Epithelial cell of prostate (primary cell): Measurements from ENCODE around the gene ADORA1.

Source experiments
- DNase-seq: peaks from one replicate; pipeline ENCODE4 v3.0.0-alpha.2; 2011; ENCODE audit warnings: low read depth, low spot score
- H3K27ac ChIP-seq: fragments of 450-650 bp; 2 replicates; pipeline ENCODE4 v1.5.1; 2017; ENCODE audit warnings: mild to moderate bottlenecking

ADORA1 gene

DNA sequence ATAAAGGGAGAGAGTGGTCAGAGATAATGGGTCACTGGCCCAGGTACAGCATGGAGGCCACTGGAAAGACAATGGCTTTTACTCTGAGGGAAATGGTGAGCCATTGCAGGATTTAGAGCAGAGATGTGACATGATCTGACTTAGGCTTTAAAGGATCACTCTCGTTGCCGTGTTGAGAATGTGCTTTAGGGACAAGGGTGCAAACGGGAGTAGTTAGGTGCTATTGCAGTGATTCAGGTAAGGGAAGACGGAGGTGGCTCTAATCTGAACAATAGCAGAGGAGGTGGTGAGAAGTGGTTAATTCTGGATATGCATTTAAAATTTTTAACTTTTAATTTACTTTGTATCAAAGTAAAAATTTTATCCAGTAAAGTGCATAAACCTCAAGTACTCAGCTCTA is 9.8 kb downstream of the ADORA1 start:
- no peak for DNase-seq
- no peak overlapping the region for H3K27ac ChIP-seq

DNA sequence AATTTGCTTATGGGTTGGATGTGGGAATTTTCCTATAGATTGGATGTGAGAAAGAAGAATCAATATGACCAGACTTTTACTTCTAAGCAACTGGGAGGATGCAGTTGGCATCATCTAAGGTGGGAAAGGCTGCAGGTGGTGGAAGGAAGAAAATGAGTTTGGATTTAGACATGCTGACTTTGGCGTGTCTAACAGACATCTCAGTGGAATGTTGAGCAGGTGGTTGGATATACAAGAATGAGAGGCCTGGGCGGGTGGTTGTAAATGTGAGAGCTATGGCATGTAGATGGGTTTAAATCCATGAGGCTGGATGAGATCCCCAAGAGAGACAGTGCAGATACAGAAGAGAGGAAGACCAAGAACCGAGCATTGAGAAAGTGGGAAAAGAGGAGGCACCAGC is 10.5 kb downstream of the ADORA1 start:
- no peak overlapping the region for H3K27ac ChIP-seq
- no peak for DNase-seq

DNA sequence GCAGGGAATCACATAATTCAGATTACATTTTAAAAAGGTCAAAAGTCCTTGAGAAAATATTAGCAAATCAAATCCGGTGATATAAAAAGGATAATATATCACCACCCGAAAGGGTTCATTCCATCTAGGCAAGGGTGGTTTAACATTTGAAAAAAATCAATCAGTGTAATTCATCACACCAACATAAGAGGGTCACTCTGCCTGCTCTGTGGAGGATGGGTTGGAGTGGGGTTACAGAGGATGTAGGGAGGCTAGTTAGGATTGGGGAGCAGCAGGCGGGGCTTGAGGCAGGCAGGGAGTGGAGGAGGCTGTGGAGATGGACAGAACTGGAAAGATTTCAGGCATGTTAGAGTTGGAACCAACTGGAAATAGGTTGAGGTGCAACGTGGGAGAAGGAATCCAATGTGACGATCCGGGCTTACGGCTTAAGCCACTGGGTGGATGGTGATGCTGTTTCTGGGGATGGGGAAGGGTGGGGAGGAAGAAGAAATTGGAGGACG is 12.5 kb downstream of the ADORA1 start:
- no peak overlapping the region for H3K27ac ChIP-seq
- DNase-seq = no peak

DNA sequence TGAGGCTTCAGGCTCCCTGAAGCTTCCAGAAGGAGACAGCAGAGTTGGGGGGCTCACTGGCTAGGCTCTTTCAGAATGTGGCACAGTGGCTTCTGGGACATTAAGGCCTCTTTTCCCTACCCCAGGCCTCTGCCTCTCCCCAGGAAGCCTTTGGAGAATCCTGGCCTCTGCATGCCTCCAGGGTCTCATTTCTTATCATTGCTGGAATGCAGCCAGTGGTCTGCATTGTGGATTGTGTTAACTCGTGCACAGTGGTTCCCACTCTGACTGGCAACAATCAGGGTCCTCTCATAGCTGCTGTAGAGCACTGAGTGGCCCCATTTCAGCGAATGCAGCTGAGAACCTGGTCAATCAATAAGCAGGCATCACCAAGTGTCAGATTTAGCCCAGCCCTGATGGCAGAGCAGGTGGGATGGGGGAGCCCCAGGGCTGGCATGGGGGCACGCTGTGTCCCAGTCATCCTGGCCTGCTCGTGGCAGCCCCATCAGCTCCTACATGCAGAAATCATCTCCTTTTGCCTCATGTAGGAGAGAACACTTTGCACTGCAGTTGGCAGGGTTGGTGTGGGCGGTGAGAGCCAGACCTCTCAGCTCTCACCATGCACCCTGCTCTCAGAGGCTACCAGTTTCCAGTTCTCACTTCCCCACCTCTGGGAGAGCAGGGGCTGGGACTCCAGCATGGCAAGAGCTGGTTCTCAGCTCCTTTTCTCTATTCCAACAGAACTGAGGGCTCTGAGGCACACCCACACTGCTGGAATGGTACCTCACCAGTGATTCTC is 13.4 kb downstream of the ADORA1 start:
- no peak for DNase-seq
- H3K27ac ChIP-seq = no peak overlapping the region

DNA sequence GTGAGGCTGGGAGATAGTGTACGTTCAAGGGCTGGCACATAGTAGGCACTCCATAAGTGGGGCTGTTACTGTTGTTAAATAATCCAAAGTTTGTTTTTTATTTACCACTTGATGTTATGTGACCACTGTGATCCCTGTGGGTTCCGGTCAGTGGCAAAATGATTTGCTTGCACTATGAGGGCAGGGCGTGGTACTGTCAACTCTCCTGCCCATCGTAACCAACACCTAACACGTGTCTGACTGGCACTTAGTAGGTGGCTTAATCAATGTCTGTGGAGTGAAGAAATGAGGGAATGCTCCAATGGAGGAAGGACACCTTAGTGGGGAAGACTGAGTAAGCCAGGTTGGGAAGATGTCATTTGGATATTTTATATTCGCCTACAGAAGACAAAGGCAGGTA is 14.6 kb downstream of the ADORA1 start:
- no peak for DNase-seq
- H3K27ac ChIP-seq = no peak overlapping the region

DNA sequence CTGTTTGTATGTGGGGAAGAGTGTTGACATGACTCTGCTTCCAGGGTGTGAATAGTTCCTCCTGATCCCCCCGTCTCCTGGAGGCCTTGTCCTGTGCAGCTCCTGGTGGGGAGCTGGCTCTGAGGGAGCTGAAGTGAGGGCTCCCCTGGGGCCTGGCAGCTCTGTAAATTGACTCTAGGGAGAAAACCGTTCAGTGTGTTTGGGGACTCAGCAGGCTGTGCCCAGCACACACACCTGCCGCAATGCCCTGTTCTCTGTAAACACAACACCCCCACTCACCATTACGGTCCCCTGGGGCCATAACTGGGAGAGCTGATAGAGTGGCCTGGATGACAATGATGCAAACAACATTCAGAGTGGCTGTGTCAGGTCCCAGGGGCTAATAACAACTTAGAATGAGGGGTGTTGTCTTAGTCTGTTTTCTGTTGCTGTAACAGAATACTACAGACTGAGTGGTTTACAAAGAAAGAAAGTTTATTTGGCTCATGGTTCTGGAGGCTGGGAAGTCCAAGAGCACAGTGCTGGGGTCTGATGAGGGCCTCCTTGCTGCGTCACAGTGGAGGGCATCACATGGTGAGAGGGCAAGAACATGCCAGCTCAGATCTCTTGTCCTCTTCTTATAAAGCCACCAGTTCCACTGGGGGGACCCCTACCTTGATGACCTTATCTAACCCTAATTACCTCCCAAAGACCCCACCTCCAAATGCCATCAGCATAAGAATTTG is 15.3 kb downstream of the ADORA1 start:
- no peak overlapping the region for H3K27ac ChIP-seq
- DNase-seq = no peak

DNA sequence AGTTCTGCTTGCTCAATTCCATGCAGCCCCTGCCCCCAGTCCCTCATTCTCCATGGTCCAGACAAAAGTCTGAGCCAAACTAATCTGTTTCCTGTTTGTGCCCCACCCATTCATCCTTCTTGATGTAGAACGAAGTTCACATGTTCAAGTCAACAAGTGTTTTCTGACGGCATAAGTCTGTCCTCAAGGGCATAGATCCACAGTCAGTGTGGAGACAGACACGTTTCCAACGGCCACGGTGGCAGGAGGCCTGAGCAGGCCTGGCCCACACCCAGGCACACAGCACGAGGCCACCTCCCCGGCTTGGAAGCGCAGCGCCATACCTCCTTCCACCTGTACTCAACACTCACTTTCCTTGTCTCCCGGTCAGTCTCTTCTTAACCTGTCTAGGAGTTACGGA is 16.1 kb downstream of the ADORA1 start:
- no peak for DNase-seq
- no peak overlapping the region for H3K27ac ChIP-seq

DNA sequence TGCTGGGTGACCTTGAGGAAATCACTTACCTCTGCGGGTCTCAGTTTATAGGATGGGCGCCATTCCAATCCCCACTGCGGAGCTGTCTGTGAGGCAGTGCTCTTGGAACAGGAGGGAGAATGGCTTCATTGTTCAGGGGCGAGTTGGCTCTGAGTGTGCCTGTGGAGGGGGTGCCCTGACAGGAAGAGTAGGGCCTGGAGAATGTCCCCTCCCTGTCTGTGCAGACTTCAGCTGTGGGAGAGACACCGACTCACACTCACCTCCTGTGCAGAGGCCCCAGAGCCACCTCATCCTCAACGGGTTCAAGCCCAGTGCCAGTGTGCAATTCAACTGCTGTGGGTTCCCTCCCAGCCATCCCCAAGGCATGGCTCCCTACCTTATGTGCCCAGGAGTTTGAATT is 17.1 kb downstream of the ADORA1 start:
- no peak overlapping the region for H3K27ac ChIP-seq
- no peak for DNase-seq

DNA sequence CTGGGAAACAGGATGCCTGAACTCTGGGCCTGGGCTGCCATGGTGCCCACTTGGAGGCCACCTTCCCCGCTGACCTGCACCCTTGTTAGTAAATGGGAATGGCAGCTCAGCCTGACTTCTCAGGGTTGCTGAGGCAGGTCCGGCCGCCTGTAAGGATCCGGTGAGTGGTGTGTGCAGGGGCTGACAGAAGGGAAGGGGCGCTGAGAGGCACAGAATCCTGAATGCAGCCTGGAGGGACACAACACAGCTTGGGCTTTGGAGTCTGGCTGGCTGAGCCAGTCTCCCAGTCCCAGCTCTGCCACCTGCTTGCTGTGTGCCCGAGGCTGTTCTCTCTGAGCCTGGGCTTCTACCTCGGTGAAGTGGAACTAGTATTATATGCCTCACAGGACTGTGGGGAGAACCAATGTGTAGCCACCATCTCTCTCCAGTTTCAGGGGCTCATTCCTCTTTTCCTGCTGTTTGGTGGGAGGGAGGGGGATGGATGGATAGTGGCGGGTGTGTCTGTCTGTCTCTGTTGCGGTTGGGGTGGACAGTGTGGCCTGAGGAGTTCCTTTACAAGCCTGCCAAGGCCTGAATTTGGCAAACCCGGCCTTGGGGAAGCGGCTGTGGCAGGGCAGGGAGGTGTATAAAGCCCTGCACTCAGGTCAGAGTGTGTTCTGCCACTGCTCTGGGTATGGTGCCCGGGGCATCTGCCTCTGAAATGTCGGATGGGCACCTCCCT is 18.0 kb downstream of the ADORA1 start:
- DNase-seq = no peak
- H3K27ac ChIP-seq = no peak overlapping the region

DNA sequence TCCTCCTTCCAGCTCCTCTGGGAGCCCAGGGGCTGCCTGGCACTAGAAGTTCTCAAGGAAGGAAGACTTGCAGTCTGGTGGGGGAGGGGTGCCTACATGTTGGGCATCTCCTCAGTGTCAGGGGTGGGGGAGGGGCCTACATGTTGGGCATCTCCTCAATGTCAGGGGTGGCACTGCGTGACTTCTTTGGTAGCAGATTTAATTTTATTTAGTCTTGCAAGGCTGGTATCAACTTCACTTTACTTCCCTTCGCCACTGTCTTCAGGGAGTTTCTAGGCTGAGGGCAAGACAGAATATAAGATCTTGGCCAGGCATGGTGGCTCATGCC is 18.5 kb downstream of the ADORA1 start:
- no peak overlapping the region for H3K27ac ChIP-seq
- no peak for DNase-seq

DNA sequence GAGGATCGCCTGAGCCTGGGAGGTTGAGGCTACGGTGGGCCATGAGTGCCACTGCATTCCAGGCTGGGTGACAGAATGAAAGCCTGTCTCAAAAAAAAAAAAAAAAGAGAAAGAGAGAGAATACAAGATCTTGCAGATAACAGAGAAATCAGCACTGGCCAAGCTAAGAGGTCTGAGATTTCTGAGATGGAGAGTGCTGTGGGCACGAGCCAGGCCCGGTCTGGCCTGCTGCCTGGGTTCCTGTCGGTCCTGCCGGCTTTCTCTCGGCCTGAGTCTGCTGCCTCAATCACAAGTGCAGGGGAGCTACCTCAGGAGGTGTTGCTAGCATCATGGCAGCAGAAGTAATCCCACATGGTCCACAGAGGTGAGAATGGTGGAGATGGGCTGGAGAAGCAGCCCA is 19.0 kb downstream of the ADORA1 start:
- no peak overlapping the region for H3K27ac ChIP-seq

DNA sequence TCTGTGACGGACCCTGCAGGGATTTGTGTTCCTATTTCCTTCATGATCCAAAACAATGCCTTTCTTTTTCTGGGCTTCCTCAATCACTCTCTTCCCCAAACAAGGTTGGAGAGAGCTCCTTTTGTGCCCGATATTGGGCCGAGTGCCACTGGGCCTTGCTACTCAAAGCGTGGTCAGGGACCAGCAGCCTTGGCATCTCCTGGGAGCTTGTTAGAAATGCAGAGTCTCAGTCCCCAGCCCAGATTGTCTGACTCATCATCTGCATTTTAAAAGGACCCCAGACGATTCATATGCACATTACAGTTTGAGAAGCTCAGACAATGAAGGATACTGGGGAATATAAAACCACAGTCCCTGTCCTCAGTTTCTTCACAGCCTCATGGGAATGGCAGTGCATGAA is 19.9 kb downstream of the ADORA1 start:
- no peak for DNase-seq
- no peak overlapping the region for H3K27ac ChIP-seq

More for the DNA sequence above, 19.0 kb downstream of the ADORA1 start:
- DNase-seq = no peak

DNA sequence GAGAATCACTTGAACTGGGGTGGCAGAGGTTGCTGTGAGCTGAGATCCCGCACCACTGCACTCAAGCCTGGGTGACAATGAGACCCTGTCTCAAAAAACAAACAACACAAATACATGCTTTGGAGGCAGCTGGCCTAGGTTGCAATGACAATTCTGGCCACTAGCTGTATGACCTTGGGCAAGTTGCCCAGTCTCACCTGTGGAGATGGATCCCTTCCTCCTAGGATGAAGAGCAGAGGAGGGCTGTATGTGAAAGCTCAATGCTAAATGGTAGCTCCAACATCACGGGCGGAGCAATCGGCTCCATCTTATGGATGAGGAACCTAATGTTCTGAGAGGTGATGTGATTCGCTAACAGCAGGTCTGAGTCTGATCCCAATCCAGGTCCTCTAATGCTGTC is 20.6 kb downstream of the ADORA1 start:
- no peak overlapping the region for H3K27ac ChIP-seq
- no peak for DNase-seq

DNA sequence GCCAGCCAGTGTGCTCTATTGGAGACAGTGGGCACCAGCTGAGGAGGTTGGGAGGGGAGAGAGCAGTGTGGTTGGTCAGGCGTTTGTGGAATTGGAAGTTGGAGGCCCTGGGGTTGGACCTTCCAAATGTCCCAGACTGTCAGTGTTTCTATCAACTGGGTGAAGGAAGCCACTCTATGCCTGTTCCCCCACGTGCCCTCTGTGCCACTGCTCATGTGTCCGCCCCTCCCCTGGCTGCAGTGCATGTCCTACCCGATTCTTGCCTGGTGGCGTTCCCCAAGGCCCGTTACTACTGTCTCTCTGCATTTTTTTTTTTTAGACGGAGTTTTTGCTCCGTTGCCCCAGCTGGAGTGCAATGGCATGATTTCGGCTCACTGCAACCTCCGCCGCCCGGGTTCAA is 21.1 kb downstream of the ADORA1 start:
- no peak overlapping the region for H3K27ac ChIP-seq
- DNase-seq = no peak

DNA sequence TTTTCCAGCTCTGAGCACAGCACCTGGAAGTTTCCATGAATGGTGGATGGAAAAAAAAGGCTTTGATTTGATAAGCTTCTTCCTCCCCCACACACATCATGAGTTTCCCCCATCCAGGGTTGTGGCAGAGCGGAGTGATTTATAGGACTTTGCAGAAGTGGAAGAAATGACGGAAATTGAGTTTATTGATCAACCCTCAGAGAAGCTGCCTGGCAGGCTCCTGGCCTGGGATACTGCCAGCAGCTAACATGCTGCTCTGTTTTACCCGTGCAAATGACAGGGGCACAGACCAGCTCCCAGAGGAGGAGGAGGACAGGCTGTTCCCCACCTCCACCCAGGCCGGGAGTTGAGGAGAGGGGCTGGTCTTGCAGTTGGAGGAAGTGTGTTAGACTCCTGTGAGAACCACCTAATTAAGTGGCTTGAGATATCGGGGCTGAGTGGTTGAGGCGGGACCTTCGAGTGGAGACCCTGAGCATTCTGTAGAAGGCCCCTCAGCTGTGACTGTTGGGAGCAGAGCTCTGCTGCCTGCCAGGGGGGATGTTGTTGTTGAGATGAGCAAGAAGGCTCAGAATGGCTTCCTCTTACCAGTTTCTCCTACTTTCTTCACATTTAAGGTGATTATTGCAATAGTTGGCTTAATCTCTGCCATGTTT is 21.8 kb downstream of the ADORA1 start:
- no peak for DNase-seq
- no peak overlapping the region for H3K27ac ChIP-seq

DNA sequence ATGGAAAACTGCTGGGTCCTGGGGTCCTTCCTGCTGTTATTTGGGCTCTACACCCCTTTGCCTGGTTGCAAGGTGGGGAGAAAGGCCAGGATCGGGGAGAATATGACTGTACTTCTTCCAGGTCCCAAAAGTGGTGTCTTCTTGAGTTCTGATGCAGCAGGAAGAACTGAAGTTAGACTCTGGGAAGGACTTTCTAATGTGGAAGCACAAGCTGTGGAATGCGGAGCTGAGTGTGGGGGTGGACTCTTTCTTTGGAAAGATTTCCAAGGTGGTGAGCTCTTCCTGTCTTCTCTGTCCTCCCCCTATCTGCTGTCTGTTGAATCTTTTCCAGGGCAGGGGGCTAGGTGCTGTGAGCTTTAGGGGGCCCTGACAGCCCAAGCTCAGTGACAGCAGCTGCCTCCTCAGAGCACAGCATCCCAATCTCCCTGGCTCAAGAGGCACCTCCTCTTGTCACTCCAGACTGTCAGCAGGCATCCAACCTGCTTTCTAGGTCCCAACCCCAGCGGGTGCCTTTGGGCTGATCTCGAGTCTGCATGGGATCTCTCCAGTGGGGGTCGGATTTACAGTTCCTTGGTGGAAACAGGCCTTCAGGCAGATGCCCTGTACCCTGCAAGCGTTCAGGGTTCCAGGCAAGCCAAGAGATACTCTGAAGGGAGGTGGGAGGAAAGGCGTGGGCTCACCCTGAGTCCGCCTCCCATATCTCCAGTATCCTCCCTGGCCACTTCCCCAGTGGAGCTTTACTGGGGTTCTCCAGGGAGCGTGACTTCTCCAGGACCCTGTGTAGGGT is 23.2 kb downstream of the ADORA1 start:
- DNase-seq = no peak
- H3K27ac ChIP-seq = no peak overlapping the region

DNA sequence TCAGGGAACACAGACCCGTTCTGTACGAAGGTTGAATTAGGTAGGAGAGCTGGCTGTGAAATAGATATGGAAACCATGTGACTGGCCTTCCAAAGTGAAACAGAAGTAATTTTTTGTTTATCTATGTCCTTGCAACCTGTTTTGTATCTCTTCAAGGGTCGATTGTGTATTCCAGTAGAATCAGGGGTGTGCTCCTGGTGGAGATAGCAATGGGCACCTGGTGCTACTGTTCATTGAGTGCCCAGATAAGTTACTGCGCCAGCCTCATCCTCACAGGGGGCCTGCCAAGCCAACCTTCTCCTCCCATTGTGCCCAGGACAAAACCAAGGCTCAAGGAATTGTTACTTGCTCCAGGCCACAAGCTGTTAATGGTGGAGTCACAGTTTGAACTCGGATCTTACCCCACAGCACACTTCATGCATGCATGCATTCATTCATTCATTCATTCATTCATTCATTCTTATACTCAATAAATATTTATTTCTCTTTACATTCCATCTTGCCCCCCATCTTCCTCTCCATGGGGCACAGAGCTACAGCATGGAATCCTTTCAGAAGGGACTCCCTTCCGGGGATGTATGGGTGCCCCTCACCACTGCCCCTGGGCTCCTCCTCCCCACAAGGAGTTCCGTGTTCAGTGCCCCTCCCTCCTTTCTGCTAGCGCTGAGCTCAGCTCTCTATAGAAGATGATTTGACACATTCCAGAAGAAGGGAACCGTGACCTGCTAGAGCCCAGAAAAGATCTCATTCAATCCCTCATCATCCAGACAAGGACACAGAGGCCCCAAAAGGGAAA is 24.0 kb downstream of the ADORA1 start:
- no peak for DNase-seq
- no peak overlapping the region for H3K27ac ChIP-seq

DNA sequence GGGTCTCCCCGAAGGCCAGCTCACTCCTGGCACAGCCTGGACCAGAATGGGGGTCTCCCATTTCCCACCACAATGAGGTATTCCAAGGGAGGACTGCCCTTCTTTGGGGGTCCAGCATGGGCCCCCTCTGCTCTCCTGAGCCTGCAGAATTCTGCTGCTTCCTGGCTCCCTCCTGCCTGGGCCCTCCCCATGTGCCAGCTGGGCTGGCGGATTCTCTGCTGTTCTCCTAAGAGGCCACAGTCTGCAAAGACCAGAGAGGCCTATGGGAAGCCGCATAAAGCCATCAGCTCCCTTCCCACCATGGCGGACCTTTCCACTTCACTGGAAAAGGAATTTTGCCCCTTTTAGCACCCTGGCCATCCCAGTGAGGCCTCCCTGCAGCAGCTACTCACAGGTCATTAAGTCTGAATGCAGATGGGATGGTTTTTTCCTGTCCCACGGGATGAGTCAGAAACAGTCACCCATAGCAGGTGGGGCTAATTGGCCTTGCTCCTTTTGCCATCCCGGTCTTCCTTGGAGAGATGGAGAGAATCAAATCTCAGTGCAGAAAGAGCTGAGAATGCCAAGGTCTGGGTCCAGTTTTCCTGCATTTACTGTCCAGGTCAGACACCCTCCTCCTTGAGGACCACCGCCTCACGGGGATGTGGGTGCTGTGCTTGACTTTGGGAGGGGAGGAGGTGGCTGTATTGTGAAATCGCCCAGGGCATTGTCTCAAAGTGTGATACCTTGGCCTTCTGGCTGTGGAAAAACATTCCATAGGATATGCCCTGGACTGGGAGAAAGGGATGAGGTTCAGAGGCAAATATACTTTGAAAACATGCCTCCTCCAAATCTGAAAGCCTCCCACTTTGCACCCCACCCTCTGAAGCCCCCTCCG is 24.9 kb downstream of the ADORA1 start:
- H3K27ac ChIP-seq = no peak overlapping the region
- no peak for DNase-seq
